ENCODE measurements around the gene APBA1.

Gene APBA1

DNA sequence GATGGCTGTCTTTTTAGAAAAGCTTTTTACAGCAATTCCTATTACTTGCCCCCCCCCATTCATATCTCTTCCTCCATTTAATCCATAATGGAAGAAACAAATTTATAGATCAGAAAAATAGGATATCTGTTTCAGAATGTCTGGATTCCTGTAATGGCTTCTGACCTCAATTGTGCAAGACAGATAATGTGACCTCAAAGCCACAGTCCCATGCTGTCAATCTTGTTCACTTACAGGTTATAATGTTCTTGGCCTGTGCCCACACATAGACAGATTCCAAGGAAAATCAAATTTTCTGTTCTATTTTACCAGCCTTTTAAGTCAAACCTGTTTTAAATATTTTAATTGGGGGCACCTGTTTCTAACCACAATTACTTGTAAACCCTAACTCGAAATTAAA, 203.8 kb downstream of the APBA1 start:
- no peak for TF ChIP-seq CTCF (conservative IDR thresholded peaks at IDR 0.05; ENCODE audit: low read depth)
- no peak for DNase-seq (ENCODE audit: low spot score)
- H3K27ac ChIP-seq = no peak overlapping the region
- ChIA-PET CTCF (interaction anchor here (0.7 kb wide), 1 partner anchor 44 kb away, joined by 4 read pairs; no protein-coding TSS in a partner anchor), POLR2A (ENCODE audit: low non-redundant PET) (no interaction called here)

- H3K27ac ChIP-seq = no peak overlapping the region
- POLR2A ChIA-PET (ENCODE audit: low non-redundant PET) = no interaction called here
- DNase-seq (ENCODE audit: low spot score) = no peak
- CTCF ChIA-PET = no interaction called here
- TF ChIP-seq CTCF (conservative IDR thresholded peaks at IDR 0.05; ENCODE audit: low read depth) = no peak
Measured at GRCh38 chr9:69466151-69466550, 206.0 kb downstream of the APBA1 start.

- no peak overlapping the region for H3K27ac ChIP-seq
- no peak for DNase-seq (ENCODE audit: low spot score)
- TF ChIP-seq CTCF (conservative IDR thresholded peaks at IDR 0.05; ENCODE audit: low read depth) = no peak
- ChIA-PET POLR2A (ENCODE audit: low non-redundant PET) (no interaction called here), CTCF (interaction anchor here (0.5 to 0.6 kb wide), 2 partner anchors 19 to 94 kb away, joined by 3 read pairs; no protein-coding TSS in a partner anchor)
Measured at GRCh38 chr9:69465473-69465872, 206.7 kb downstream of the APBA1 start.

DNA sequence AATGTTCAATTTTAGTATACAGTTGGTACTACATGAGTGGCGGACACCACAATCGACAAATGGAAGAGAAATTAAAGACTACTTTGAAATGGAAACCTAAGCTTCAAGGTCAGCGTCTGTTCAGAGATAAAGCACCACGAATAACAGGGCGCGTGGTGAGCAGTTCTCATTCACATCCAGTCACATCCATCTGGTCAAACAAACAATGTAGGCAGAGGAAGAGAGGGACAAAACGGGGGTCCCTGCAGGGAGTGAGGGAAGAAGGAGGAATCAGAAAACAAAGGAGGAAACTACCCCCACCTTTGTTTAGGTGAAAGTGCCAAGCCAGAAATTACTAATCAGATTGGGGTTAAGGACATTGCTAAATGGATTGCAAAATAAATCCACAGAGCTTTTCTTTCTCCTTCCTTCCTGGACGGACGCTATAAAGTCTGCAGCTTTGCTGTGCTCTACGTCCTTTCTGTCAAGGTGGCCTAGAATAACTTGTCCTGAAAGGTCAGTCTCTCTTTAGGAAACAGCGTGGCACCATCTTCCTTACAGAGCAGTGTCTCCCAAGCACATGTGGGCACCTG, 208.6 kb downstream of the APBA1 start:
- no peak overlapping the region for H3K27ac ChIP-seq
- no peak for DNase-seq (ENCODE audit: low spot score)
- ChIA-PET CTCF (interaction anchor here (1.2 kb wide), 1 partner anchor 41 kb away, joined by 5 read pairs; no protein-coding TSS in a partner anchor), POLR2A (ENCODE audit: low non-redundant PET) (no interaction called here)
- TF ChIP-seq CTCF (conservative IDR thresholded peaks at IDR 0.05; ENCODE audit: low read depth) = no peak

GRCh38 chr9:69462394-69462793, 209.8 kb downstream of the APBA1 start:
- ChIA-PET CTCF (no interaction called here), POLR2A (ENCODE audit: low non-redundant PET) (no interaction called here)
- TF ChIP-seq CTCF (conservative IDR thresholded peaks at IDR 0.05; ENCODE audit: low read depth) = no peak
- H3K27ac ChIP-seq = no peak overlapping the region
- no peak for DNase-seq (ENCODE audit: low spot score)

DNA sequence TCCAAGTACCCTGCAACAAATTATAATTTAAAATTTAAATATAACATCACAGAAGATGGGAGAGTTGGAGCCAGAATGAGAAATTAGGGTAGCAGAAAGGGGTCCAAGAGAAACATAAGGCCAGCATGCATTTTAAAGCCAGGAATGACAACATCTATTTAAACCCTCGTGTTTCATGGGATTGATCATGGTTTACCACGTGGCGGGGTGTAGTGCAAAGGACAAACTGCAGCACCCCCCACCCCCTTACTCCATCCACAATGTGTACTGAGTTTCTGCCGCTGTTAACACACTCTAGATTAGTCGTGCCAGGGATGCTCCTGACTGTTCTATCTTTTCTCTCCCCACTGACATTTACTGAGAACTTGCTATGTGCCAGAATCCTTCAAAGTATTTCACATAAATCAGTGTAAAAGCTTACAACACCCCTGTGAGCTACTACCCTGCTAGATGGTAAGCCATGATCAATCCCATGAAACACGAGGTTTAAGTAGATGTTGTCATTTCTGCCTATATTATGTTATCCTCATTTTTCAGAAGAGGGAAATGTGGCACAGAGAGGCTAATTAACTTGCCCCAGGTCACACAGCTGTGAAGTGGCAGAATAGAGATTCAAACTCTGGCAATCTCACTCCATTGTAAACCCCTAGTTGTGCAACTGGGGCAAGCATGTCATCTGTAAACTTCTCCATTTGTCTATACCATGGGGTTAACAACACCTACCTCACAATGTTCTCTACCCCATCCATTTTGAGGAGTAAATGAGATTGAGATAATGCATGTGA, 210.9 kb downstream of the APBA1 start:
- no peak for DNase-seq (ENCODE audit: low spot score)
- TF ChIP-seq CTCF (conservative IDR thresholded peaks at IDR 0.05; ENCODE audit: low read depth) = no peak
- POLR2A ChIA-PET (ENCODE audit: low non-redundant PET) = no interaction called here
- no peak overlapping the region for H3K27ac ChIP-seq
- CTCF ChIA-PET = no interaction called here
